Parathyroid adenoma (tissue), 2 donors: ENCODE measurements around the gene KIF26B.
"Not testable (repeated sequence)": the region's sequence is repeated elsewhere in the genome, so short reads cannot be mapped to it uniquely, and the experiment has no call there.

Experiments used
- H2AFZ ChIP-seq: fragments of 300-600 bp; sonication (generic); one replicate; pipeline ENCODE4 v1.7.0; 2017; ENCODE audit warnings: antibody characterized with exemption, mild to moderate bottlenecking
- H3K27ac ChIP-seq: fragments of 300-600 bp; sonication (generic); one replicate; pipeline ENCODE4 v1.7.0; 2017
- H3K27me3 ChIP-seq: fragments of 300-600 bp; sonication (generic); one replicate; pipeline ENCODE4 v1.7.0; 2017; ENCODE audit warnings: low read length; ENCODE audit not compliant: control insufficient read depth, insufficient read depth
- H3K36me3 ChIP-seq: fragments of 300-600 bp; sonication (generic); one replicate; pipeline ENCODE4 v1.7.0; 2017; ENCODE audit warnings: low read length; ENCODE audit not compliant: control insufficient read depth, insufficient read depth
- H3K4me1 ChIP-seq: fragments of 300-600 bp; sonication (generic); one replicate; pipeline ENCODE4 v1.7.0; 2017; ENCODE audit warnings: control low read depth
- H3K4me2 ChIP-seq: fragments of 300-600 bp; sonication (generic); one replicate; pipeline ENCODE4 v1.7.0; 2017; ENCODE audit warnings: low read length
- H3K4me3 ChIP-seq: fragments of 300-600 bp; sonication (generic); one replicate; pipeline ENCODE4 v1.7.0; 2017; ENCODE audit warnings: low read depth, low read length
- H3K79me2 ChIP-seq: fragments of 300-600 bp; sonication (generic); one replicate; pipeline ENCODE4 v1.7.0; 2017; ENCODE audit warnings: control low read depth
- H3K9ac ChIP-seq: fragments of 300-600 bp; sonication (generic); one replicate; pipeline ENCODE4 v1.7.0; 2017; ENCODE audit warnings: mild to moderate bottlenecking
- H3K9me3 ChIP-seq: fragments of 300-600 bp; sonication (generic); one replicate; pipeline ENCODE4 v1.7.0; 2017; ENCODE audit warnings: low read length; ENCODE audit not compliant: control insufficient read depth
- TF ChIP-seq, protein P1 (sequence below): fragments of 300-600 bp; sonication (generic); IDR thresholded peaks from one replicate; pipeline ENCODE4 v1.7.0; 2017; ENCODE audit warnings: antibody characterized with exemption, mild to moderate bottlenecking
- donor health status: primary hyperparathyroidism.

KIF26B gene

DNA sequence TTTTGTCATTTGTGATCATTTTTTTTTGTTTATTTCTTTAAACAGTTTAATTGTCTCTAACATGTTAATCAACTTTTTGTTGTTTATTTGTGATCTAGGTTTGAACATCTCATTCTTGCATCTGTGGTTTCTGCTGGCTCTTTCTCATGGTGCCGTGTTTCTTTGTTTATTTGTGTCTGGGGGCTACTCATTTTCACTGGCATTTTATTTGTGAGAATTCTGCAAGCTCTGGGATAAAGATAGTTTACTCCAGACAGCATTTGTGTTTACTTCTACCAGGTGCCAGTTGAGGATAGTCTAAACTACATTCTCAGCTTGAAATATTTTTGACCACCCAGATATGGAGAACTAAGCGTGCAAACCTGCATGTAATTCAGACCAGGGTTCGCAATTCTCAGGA lies 508.6 kb downstream of the KIF26B start:
- H3K36me3 ChIP-seq = no peaks in the 10 kb centered on the region
- H3K4me1 ChIP-seq = no peaks in the 10 kb centered on the region
- H3K9me3 ChIP-seq = no peaks in the 10 kb centered on the region
- H3K9ac ChIP-seq = no peak overlapping the region
- H3K27me3 ChIP-seq = no peaks in the 10 kb centered on the region
- no peak overlapping the region for H2AFZ ChIP-seq
- H3K79me2 ChIP-seq = no peaks in the 10 kb centered on the region
- no peak overlapping the region for H3K27ac ChIP-seq
- no peak overlapping the region for H3K4me2 ChIP-seq
- TF ChIP-seq, protein P1, sequence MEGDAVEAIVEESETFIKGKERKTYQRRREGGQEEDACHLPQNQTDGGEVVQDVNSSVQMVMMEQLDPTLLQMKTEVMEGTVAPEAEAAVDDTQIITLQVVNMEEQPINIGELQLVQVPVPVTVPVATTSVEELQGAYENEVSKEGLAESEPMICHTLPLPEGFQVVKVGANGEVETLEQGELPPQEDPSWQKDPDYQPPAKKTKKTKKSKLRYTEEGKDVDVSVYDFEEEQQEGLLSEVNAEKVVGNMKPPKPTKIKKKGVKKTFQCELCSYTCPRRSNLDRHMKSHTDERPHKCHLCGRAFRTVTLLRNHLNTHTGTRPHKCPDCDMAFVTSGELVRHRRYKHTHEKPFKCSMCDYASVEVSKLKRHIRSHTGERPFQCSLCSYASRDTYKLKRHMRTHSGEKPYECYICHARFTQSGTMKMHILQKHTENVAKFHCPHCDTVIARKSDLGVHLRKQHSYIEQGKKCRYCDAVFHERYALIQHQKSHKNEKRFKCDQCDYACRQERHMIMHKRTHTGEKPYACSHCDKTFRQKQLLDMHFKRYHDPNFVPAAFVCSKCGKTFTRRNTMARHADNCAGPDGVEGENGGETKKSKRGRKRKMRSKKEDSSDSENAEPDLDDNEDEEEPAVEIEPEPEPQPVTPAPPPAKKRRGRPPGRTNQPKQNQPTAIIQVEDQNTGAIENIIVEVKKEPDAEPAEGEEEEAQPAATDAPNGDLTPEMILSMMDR = no peak
- no peak overlapping the region for H3K4me3 ChIP-seq

DNA sequence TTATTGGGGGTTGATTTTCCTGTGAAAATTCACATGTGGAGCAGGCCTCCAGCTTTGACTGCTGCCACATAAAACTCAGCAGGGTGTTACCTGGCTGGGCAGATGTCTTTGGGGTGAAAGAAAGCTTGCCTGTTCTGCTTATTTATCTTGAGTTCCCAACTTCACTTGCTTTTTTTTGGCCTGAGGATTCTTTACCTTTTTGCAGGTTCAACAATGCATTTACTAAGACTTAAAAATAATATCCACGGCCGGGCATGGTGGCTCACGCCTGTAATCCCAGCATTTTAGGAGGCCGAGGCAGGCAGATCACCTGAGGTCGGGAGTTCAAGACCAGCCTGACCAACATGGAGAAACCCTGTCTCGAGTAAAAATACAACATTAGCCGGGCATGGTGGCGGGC lies 509.1 kb downstream of the KIF26B start:
- H3K4me3 ChIP-seq = no peak overlapping the region
- H3K4me2 ChIP-seq = no peak overlapping the region
- no peaks in the 10 kb centered on the region for H3K9me3 ChIP-seq
- H3K4me1 ChIP-seq = no peaks in the 10 kb centered on the region
- H3K9ac ChIP-seq = no peak overlapping the region
- H3K27me3 ChIP-seq = no peaks in the 10 kb centered on the region
- no peaks in the 10 kb centered on the region for H3K79me2 ChIP-seq
- no peaks in the 10 kb centered on the region for H3K36me3 ChIP-seq
- TF ChIP-seq, protein P1 = no peak
- no peak overlapping the region for H2AFZ ChIP-seq
- H3K27ac ChIP-seq = no peak overlapping the region

DNA sequence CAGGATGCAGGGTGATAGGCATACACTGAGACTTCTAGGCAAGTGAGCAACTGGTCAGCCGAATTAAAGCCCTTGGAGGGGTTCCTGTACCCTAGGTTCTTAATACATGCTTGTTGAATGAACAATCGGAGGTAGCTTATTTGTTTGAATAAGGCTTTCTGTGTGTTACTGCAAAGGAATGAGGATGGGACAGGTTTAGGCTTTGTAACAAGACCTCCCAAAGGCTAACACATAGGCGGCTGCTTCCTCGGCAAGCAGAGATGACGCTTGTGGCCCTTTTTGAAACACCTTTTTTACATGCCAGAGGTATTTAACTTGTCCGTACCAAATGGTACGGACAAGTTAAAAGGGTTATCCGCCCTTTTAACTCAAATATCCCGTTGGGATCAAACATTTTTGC lies 511.6 kb downstream of the KIF26B start:
- Histone ChIP-seq H3K4me3 (no peak overlapping the region), H3K9ac (no peak overlapping the region), H3K27me3 (no peaks in the 10 kb centered on the region), H3K36me3 (no peaks in the 10 kb centered on the region), H3K79me2 (no peaks in the 10 kb centered on the region), H3K4me1 (no peaks in the 10 kb centered on the region), H3K27ac (no peak overlapping the region), H3K9me3 (no peaks in the 10 kb centered on the region), H3K4me2 (no peak overlapping the region), H2AFZ (no peak overlapping the region)
- TF ChIP-seq, protein P1 = no peak

DNA sequence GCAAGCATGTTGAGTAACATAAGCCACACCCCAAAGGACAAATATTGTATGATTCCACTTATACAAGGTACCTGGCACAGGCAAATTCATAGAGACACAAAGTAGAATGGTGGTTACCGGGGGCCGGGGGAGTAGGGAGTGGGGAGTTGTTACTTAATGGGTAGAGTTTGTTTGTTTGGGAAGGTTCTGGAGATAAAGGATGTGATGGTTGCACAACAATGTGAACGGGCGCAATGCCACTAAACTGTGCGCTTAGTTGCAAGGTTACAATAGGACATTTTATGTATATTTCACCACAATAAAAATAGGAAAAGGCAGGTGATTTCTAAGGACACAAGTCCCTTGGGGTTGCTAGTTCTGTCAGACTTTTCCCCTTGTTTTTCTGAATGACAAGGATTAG lies 516.6 kb downstream of the KIF26B start:
- Histone ChIP-seq H2AFZ (no peak overlapping the region), H3K9me3 (no peaks in the 10 kb centered on the region), H3K27me3 (no peaks in the 10 kb centered on the region), H3K9ac (no peak overlapping the region), H3K36me3 (no peaks in the 10 kb centered on the region), H3K4me1 (no peaks in the 10 kb centered on the region), H3K79me2 (no peaks in the 10 kb centered on the region), H3K4me3 (no peak overlapping the region), H3K27ac (no peak overlapping the region), H3K4me2 (no peak overlapping the region)
- TF ChIP-seq, protein P1 = no peak

DNA sequence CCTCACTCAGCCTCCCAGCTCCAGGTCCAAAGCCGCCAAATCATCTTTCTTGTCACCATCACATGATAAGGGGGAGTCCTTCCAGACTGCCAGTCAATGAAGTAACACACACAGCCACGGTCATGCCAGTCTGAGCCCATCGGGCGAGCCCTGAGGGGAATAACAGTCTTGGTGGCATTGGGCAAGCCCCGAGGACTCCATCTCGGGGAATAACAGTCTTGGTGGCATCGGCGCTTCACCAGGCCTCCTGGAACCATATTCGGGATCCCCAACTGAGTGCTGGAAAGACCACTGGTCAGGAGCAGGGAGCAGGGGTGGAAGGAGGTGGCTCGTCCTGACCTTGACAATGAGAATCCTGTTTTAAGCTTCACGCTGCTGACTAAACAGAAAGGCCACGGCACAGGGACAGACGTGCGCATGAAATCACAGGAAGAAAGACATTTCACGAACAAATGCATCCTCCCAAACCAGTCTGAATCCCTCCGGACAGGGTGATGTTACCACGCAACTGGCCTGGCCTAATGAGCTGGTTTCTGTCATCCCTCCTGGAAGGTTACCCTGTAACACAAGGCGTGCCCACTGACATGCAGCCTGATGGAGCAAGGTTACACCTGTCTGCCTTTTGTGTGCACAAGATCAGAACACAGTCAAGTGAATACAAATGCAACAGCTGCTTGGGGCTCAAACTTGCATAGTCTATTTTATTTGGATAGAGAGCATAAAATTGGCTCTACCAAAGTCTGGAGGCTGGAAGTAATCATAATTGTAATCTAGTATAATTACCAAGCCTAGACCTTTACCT lies 517.4 kb downstream of the KIF26B start:
- Histone ChIP-seq H3K9me3 (no peaks in the 10 kb centered on the region), H3K4me2 (no peak overlapping the region), H3K27ac (no peak overlapping the region), H3K27me3 (no peaks in the 10 kb centered on the region), H3K36me3 (no peaks in the 10 kb centered on the region), H3K79me2 (no peaks in the 10 kb centered on the region), H3K4me1 (no peaks in the 10 kb centered on the region), H3K4me3 (no peak overlapping the region), H2AFZ (no peak overlapping the region), H3K9ac (no peak overlapping the region)
- TF ChIP-seq, protein P1 = no peak

DNA sequence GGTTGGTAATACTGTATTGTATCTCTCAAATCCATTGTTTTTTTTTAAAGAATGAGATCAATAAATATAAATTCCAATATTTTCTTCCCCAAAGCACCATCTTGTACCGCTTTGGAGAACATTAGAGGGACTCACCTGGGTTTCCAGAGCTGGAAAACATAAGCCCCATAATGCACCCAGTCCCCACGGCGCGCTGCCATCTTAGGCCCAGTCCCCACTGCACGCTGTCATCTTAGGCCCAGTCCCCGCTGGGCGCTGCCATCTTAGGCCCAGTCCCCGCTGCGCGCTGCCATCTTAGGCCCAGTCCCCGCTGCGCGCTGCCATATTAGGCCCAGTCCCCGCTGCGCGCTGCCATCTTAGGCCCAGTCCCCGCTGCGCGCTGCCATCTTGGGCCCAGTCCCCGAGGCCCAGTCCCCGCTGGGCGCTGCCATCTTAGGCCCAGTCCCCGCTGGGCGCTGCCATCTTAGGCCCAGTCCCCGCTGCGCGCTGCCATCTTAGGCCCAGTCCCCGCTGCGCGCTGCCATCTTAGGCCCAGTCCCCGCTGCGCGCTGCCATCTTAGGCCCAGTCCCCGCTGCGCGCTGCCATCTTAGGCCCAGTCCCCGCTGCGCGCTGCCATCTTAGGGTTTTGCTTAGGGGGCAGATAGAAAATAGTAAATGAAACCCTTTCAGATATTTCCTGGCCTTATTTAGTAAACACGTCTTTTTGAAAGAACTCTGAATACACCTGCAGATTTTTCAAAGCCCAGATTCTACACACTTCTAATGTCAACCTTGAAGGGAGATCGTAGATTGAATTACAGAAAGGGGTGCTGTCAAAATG lies 518.3 kb downstream of the KIF26B start:
- H3K4me3 ChIP-seq, H3K4me1 ChIP-seq, H3K27ac ChIP-seq, H3K4me2 ChIP-seq, H3K9ac ChIP-seq, H3K79me2 ChIP-seq, H3K36me3 ChIP-seq, H2AFZ ChIP-seq, H3K9me3 ChIP-seq, H3K27me3 ChIP-seq: not testable (repeated sequence)
